ENCODE data around the gene ARHGAP21.
"Not testable (repeated sequence)": the region's sequence is repeated elsewhere in the genome, so short reads cannot be mapped to it uniquely, and the experiment has no call there.

The ARHGAP21 gene

GRCh38 chr10:24680647-24681524, 42.8 kb downstream of the ARHGAP21 start:
- DNase-seq: no peak

- no peak for DNase-seq
These were observed 44.9 kb downstream of the ARHGAP21 start for GRCh38 chr10:24678757-24679156.

GRCh38 chr10:24674892-24675632, 48.6 kb downstream of the ARHGAP21 start:
- no peak for DNase-seq

GRCh38 chr10:24670964-24671670, 52.6 kb downstream of the ARHGAP21 start:
- DNase-seq: no peak

- DNase-seq: no peak
These were observed 54.3 kb downstream of the ARHGAP21 start for GRCh38 chr10:24669285-24669852.

- DNase-seq: no peak
These were observed 55.4 kb downstream of the ARHGAP21 start for GRCh38 chr10:24668247-24668646.

GRCh38 chr10:24664991-24665390, 58.7 kb downstream of the ARHGAP21 start:
- no peak for DNase-seq

GRCh38 chr10:24661376-24661775, 62.3 kb downstream of the ARHGAP21 start:
- no peak for DNase-seq

GRCh38 chr10:24658319-24658718, 65.4 kb downstream of the ARHGAP21 start:
- DNase-seq: not testable (repeated sequence)

GRCh38 chr10:24656326-24656725, 67.4 kb downstream of the ARHGAP21 start:
- not testable (repeated sequence) for DNase-seq

GRCh38 chr10:24652381-24652957, 71.2 kb downstream of the ARHGAP21 start:
- DNase-seq: no peak

GRCh38 chr10:24651923-24652322, 71.8 kb downstream of the ARHGAP21 start:
- DNase-seq: no peak

GRCh38 chr10:24650669-24651391, 72.9 kb downstream of the ARHGAP21 start:
- no peak for DNase-seq

GRCh38 chr10:24645784-24646183, 77.9 kb downstream of the ARHGAP21 start:
- DNase-seq: no peak

GRCh38 chr10:24645022-24645421, 78.7 kb downstream of the ARHGAP21 start:
- no peak for DNase-seq

- no peak for DNase-seq
These were observed 79.9 kb downstream of the ARHGAP21 start for GRCh38 chr10:24643679-24644209.

GRCh38 chr10:24642921-24643678, 80.6 kb downstream of the ARHGAP21 start:
- peak; percentile 73 for DNase-seq

- DNase-seq: no peak
These were observed 84.6 kb downstream of the ARHGAP21 start for GRCh38 chr10:24639124-24639523.

GRCh38 chr10:24625778-24626177, 97.9 kb downstream of the ARHGAP21 start:
- DNase-seq: no peak

- no peak for DNase-seq
These were observed 100.3 kb downstream of the ARHGAP21 start for GRCh38 chr10:24623383-24623782.

GRCh38 chr10:24622781-24623301, 100.8 kb downstream of the ARHGAP21 start:
- DNase-seq: no peak
